ENCODE measurements around the gene CHST12.

GRCh38 chr7:2438186-2438585 lies 34.8 kb downstream of the CHST12 start:
- TF ChIP-seq CTCF (IDR thresholded peaks at IDR 0.05) (no peak), POLR2A (IDR thresholded peaks at IDR 0.05) (no peak)
